ENCODE results near the gene TMEM175.
"Not testable (repeated sequence)": the region's sequence is repeated elsewhere in the genome, so short reads cannot be mapped to it uniquely, and the experiment has no call there.

Gene TMEM175

DNA sequence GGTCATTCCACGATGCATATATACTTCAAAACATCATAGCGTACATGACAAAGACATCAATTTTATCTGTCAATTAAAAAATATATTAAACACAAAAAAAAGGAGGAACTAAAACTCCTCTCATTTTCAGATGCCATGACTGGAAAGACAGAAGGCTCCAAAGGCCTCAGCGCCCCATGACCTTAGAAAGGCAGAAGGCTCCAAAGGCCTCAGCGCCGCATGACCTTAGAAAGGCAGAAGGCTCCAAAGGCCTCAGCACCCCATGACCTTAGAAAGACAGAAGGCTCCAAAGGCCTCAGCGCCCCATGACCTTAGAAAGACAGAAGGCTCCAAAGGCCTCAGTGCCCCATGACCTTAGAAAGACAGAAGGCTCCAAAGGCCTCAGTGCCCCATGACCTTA, 13.7 kb upstream of the TMEM175 start:
- not testable (repeated sequence) for DNase-seq

GRCh38 chr4:919004-919680, 13.1 kb upstream of the TMEM175 start:
- DNase-seq = not testable (repeated sequence)

- no peak for DNase-seq
Measured at GRCh38 chr4:921830-922331, 10.4 kb upstream of the TMEM175 start.

DNA sequence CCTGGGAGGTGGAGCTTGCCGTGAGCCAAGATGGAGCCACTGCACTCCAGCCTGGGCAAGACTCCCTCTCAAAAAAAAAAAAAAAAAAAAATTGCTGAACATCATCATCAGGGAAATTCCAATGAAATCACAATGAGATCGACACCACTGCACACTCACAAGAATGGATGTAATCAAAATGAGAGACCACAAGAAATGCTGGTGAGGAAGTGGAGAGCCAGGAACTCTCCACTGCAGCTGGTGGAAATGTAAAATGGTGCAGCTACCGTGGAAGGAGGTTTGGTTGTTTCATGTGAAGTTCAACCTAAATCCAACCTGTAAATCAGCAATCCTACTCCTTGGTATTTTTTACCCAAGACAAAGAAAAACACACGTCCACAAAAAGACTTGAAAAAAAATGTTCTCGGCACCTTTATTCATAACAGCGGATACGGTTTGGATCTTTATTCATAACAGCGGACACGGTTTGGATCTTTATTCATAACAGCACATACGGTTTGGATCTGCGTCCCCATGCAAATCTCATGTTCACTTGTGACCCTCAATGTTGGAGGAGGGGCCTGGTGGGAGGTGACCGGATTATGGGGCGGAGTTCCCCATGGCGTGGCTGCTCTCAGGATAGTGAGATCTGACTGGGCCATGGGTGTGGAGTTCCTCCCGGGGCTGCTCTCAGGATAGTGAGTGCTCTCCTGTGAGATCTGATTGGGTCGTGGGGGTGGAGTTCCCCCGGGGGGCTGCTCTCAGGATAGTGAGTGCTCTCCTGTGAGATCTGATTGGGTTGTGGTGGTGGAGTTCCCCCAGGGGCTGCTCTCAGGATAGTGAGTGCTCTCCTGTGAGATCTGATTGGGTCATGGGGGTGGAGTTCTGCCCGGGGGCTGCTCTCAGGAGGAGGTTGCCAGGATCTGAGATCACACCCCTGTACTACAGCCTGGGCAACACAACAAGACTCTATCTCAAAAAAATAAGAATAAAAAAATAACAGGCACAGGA, 7.9 kb upstream of the TMEM175 start:
- no peak for DNase-seq

DNA sequence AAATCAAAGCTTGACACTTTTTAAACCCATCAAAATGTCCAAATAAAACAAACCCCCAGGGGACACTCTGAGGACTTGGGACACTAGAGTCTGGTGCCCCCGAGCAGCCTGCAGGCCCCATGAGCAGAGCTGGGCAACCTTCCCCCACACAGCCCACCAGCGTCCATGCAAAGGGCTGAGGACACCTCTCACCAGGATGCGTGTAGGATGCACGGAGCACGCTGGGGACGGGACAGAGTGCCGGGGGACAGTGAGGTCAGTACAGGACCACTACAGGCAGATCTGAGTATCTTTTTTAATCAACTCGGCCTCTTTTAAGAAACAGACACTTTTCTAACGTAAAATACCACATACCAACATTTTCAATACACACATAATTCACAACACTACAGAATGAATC, 7.1 kb upstream of the TMEM175 start:
- no peak for DNase-seq

GRCh38 chr4:925771-926500, 6.3 kb upstream of the TMEM175 start:
- no peak for DNase-seq

- no peak for DNase-seq
Measured at GRCh38 chr4:926538-926937, 5.7 kb upstream of the TMEM175 start.

DNA sequence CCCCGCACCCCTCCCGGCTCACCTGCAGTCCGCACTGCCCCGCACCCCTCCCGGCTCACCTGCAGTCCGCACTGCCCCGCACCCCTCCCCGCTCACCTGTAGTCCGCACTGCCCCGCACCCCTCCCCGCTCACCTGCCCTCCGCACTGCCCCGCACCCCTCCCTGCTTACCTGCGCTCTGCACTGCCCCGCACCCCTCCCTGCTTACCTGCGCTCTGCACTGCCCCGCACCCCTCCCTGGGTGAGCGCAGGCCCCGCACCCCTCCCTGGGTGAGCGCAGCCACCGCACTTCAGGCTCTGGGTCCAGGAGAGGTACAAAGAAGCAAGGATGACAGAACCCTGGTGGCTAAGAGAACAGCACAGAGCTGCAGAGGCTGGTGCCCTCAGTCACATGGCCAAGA, 4.7 kb upstream of the TMEM175 start:
- DNase-seq = not testable (repeated sequence)

DNA sequence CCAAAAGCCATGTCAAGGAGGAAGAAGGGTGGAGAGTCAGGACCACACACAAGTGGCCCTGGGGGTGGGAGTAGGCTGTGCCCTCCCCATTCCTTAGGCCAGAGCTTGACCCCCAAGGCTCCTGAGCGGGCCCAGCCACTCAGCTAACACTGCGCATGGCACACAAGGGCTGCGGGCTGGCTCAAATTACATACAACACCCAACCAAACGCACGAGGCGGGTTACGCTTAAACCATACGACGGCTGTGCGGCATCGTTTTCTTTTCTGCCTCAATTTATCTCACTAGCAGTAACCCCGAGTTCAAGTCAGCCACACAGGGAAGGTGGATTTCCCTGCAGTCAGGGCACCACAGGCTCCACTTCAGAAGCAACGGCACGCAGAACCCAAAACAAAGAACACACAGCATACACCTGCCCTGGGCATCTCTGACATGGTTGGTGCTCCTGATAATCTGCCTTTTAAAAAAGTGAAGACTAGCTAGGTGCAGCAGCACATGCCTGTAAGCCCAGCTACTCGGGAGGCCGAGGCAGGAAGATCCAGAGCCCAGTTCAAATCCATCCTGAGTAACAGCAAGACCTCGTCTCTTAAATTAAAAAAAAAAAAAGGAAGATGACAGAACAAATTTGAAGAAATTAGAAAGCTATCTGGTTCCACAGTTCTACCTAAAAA, 3.0 kb upstream of the TMEM175 start:
- DNase-seq = no peak

DNA sequence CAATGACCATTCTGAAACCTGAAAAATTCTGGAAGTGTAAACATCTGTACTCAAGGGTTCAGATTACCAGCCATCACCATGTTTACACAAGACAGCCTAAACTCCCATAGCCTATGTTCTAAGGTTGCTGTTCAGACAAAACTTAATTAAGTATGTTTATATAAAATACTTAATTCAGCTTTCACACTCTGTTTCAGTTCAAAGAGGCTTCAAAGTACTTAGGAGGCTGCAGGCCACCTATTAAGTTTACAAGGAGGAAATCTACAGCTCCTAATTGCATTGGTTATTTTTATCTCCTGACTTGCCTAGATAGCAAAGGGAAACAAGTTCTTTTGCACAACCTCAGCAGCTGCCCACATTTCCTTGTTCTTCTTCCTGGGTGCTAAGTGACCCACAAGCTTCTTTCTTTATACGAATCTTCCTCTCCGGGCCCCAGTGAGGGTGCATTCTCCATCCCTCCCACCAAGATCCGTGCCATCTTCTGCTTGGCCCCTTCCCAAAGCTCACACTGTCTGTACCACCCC, 2.2 kb upstream of the TMEM175 start:
- DNase-seq = no peak

- no peak for DNase-seq
Measured at GRCh38 chr4:930827-931193, 1.4 kb upstream of the TMEM175 start.

DNA sequence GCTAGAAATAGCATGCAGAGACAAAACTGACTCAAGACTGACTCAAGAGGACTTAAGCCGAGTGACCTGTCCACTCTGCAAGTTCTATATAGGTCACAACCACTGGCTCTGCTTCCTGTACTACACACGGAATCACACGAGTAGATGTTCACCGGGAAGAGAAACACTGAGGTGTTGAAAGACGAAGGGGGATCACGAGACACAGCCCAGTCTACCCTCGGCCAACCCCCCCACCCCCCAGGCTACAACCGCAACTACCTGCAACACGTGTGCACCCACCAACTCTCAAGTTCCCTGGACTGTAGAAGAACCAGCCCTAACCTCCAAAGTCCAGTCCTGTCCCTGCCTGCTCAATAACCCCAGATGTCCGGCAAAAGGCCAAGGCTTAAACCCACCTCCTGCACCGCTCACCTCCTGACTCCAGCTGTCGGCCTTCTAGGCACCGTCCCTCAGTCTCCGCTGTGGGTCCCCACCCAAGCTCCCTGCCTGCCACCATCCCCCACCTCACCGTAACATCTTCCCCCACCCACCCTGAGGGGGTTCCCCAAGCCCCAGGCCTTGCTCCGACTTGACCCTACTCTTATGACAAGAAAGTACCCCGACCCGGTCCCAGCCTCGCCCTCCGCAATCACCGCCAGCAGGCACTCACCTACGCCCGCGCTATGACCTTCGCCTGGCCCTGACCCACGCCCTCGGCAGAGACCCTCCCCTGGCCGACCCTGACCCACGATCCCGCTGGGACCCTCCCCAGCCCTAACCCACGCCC, 883 bp upstream of the TMEM175 start:
- no peak for DNase-seq

DNA sequence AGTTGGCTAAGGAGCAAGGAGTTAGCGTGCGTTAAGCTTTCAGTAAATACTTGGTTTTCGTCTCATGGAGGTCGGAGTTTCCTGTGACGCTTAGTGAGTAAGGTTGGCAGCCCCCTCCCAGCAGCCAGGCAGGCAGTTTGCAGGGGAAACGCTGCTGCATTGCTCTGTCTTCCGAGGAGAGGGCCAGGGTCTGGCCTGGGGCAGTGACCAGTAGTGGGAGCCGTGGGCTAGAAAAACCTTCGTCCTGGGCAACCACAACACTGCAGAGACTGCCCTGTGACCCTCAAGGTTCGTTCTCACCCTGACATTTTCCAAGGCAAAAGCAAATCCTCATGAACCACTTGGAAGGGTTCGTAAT, 432 bp downstream of the TMEM175 start:
- no peak for DNase-seq

DNA sequence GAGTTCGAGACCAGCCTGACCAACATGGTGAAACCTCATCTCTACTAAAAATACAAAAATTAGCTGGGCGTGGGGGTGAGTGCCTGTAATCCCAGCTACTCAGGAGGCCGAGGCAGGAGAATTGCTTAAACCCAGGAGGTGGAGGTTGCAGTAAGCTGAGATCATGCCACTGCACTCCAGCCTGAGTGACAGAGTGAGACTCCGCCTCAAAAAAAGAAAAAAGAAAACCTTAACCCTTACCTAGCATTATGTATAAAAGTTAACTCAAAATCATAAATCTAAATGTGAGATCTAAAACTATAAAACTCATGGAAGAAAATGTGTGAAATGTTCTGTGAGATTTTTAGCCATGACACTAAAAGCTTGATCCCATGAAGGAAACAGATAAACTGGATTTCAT, 7.2 kb downstream of the TMEM175 start:
- not testable (repeated sequence) for DNase-seq

DNA sequence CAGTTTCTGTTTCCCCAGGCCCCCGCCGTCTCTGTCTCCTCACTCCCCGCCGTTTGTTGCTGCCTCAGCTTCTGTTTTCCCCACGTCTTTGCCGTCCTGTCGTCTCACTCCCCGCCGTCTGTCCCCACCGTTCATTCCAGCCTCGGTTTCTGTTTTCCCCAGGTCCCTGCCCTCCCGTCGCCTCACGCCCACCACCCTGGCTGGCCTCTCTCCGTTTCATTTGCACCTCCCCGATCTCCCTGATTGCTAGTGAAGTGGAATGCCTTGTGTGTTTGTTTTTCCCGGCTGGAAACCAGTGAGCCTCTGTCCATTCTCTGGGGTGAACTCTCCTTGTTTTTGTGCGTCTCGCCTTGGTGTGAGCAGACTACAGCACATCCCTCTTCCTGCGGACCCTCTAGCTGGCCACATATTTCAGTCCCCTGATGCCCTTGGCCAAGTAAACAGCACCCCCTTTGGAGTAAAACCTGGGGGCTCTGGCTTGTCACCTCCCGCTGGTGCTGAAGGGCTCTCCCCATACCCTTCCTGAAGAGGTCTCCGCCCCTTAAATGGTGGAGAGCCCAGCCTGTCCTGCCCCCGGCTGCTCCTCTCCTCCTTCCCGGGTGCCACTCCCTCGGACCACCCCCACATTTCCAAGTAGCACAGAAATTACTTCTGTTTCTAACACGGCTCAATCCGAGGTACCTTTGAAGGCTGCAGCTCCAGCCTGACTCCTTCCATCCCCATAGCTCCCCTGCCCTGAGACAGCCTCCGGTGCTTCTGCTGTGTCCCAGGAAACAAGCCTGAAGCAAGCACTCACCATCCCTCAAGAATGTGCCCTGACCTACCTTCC, 13.2 kb downstream of the TMEM175 start:
- DNase-seq = no peak

DNA sequence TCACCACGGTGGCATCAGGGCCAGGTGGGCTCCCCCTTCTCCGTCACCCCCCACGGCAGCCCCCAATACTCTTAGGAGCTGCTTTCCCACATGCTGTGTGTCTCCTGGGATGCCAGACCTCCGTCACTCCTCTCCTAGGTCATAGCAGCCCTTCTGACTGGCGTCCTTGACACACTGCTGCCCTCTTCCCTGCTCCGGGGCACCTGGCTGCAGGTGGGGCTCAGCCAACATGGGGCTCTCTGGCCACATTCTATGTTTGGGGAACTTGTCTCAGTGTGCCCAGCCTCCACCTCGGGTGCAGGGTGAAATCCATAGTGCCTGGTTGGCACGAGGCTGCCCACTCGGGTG, 13.8 kb downstream of the TMEM175 start:
- no peak for DNase-seq

GRCh38 chr4:946517-947471, 14.5 kb downstream of the TMEM175 start:
- DNase-seq = no peak

GRCh38 chr4:947491-947971, 15.3 kb downstream of the TMEM175 start:
- DNase-seq = no peak

Measured in CD4-positive, alpha-beta T cell treated with Interleukin-6 for 4 hours (primary cell).